Measurements from ENCODE around the gene TBCC. TPM values are rescaled to one million over a fixed set of nuclear protein-coding genes. Genes with fewer than 3 reads are reported as not detected.
A peak's percentile ranks its signal among the peaks of the same experiment; 100 is the strongest.

TBCC gene
- total and polyA plus RNA-seq, 2 of the 13 experiments (the other 11 are each of a cell fraction or from before 2014, with no cell fraction given): 14.8 to 36.1 TPM

GRCh38 chr6:42746463-42747391 is 824 bp upstream of the TBCC start (continued):
- TF ChIP-seq FOXO1 (CRISPR knock-in tag; IDR thresholded peaks at IDR 0.05) (no peak; the same call in 1 of the 2 replicates), HOXA5 (CRISPR knock-in tag; IDR thresholded peaks at IDR 0.05) (peak; percentile 69; the same call in 1 of the 2 replicates), MAF1 (CRISPR knock-in tag; IDR thresholded peaks at IDR 0.05; ENCODE audit: borderline replicate concordance) (peak; percentile 66; the same call in 1 of the 2 replicates), ZNF691 (CRISPR knock-in tag; IDR thresholded peaks at IDR 0.05; ENCODE audit: borderline replicate concordance, low read depth) (peak; percentile 76; the same call in 1 of the 2 replicates), BORCS8-MEF2B (CRISPR knock-in tag; IDR thresholded peaks at IDR 0.05) (peak; percentile 56; the same call in 1 of the 2 replicates), HDAC1 (CRISPR knock-in tag; IDR thresholded peaks at IDR 0.05) (peak; percentile 77), ATF7 (IDR thresholded peaks at IDR 0.05) (no peak), ATF7 (CRISPR knock-in tag; IDR thresholded peaks at IDR 0.05) (0 out of 2 replicates have a peak, but pooled peaks have one; percentile 41), SALL1 (CRISPR knock-in tag; IDR thresholded peaks at IDR 0.05) (peak; percentile 83), ZNF12 (CRISPR knock-in tag; IDR thresholded peaks at IDR 0.05) (peak; percentile 18; the same call in 1 of the 2 replicates), RFXAP (CRISPR knock-in tag; IDR thresholded peaks at IDR 0.05; ENCODE audit: borderline replicate concordance) (peak; percentile 69; the same call in 1 of the 2 replicates), ZNF318 (CRISPR knock-in tag; IDR thresholded peaks at IDR 0.05) (0 out of 2 replicates have a peak, but pooled peaks have one; percentile 84), CCAR2 (optimal IDR thresholded peaks at IDR 0.05; ENCODE audit: low read depth, low read length) (no peak), EP300 (IDR thresholded peaks at IDR 0.05; ENCODE audit: low read depth in 2 of 2, low read length in 2 of 2) (0 out of 4 replicates have a peak, but pooled peaks have one; percentile 16 to 46), EP300 (CRISPR knock-in tag; IDR thresholded peaks at IDR 0.05; ENCODE audit: borderline replicate concordance) (0 out of 2 replicates have a peak, but pooled peaks have one; percentile 12), ZNF552 (CRISPR knock-in tag; IDR thresholded peaks at IDR 0.05; ENCODE audit: borderline replicate concordance) (peak; percentile 28; the same call in 1 of the 2 replicates), REXO4 (CRISPR knock-in tag; IDR thresholded peaks at IDR 0.05; ENCODE audit: borderline replicate concordance) (no peak), CEBPG (CRISPR knock-in tag; IDR thresholded peaks at IDR 0.05) (no peak; the same call in 1 of the 2 replicates), ZBTB7A (CRISPR knock-in tag; IDR thresholded peaks at IDR 0.05) (peak; percentile 73; the same call in 1 of the 2 replicates), ZNF7 (CRISPR knock-in tag; IDR thresholded peaks at IDR 0.05) (no peak), RXRA (CRISPR knock-in tag; IDR thresholded peaks at IDR 0.05) (peak; percentile 54; the same call in 1 of the 2 replicates)
